HG03378 (cell line): ENCODE results near the gene TNNI3K.

Experiments
- ATAC-seq: cut with Tn5 transposase; IDR thresholded peaks from one replicate; pipeline ENCODE4 v1.9.1; 2021; ENCODE audit warnings: mild to moderate bottlenecking, moderate library complexity; ENCODE audit not compliant: unreplicated experiment

TNNI3K gene

GRCh38 chr1:74286414-74286813 is 51.2 kb downstream of the TNNI3K start:
- ATAC-seq: no peak

DNA sequence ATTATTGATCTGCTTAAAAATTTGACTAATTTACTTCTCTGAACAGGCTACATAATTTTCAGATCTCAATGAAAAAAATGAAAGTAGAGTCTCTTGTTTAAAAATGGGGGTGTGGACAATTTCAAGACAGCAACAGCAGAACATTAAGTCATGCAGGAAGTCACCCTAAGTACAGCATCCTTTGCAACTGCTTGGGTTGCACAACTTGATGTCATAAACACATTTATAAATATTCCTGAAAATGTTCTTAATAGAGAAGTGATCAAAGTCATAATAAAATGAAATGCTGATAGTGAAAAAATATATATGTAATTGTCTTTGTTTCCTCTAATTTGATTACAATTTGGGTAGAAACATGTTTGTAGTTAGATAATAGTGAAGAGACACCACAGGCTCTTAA is 79.3 kb downstream of the TNNI3K start:
- ATAC-seq: no peak

DNA sequence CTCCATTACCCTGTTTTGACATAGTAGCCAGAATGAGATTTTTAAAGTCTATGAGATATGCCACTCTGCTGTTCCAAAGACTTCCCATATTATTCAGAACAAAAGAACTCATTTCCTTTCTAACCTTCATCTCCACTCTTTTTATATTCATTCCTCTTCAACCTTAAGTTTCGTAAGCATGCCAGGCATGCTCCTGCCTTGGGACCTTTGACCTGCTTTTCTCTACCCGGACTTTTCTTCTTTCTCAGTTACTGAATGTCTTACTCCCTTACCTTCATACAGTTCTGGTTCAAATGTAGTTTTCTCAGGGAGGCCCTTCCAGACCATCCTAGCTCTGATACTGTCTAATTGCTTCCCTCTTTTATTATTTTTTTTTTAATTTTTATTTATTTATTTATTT is 81.1 kb downstream of the TNNI3K start:
- no peak for ATAC-seq

GRCh38 chr1:74317663-74318062 is 82.5 kb downstream of the TNNI3K start:
- no peak for ATAC-seq

DNA sequence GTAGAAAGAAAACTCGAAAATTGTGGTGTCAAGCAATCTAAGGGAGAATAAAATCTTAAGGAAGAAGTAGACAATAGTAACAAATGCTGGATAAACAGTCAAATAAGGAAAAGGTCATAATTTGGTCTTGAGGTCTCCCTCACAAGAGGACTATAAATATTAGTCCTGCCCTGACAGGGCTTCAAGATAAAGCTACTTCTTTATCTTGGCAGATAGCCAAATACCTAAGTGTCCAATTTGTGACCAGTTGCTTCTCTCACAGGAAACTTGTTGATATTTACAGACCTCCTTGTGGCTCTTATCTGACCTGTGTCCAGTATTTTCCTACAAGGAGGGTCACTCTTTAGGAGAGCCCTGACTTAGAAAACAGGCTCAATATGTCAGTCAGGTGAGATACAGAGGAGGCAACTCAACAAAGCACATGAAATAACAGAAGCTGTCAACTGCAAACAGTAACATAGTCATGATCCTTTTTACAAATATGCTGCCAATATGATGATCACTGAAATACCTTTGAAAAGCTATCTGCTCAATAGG is 88.8 kb downstream of the TNNI3K start:
- no peak for ATAC-seq

- no peak for ATAC-seq
Measured at GRCh38 chr1:74324684-74325448, 89.7 kb downstream of the TNNI3K start.

GRCh38 chr1:74328851-74329250 is 93.7 kb downstream of the TNNI3K start:
- no peak for ATAC-seq

DNA sequence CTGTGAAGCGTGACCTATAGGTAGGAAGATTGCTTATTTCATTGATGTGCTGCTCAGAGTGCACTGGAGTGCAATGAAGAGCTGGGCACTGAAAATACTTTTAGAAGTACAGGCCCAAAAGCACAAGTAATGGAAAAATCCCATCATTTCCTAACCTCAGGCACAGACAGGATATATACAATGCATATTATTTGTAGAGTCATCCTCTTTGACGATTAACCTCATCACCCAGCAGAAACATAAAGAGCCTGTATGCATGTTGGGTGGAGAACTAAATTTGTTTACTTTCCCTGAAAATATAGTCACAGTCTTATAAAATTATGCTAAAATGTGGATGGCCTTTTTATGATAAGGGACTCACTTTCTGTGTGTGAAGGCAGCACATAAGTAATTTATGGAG is 98.1 kb downstream of the TNNI3K start:
- ATAC-seq: no peak

DNA sequence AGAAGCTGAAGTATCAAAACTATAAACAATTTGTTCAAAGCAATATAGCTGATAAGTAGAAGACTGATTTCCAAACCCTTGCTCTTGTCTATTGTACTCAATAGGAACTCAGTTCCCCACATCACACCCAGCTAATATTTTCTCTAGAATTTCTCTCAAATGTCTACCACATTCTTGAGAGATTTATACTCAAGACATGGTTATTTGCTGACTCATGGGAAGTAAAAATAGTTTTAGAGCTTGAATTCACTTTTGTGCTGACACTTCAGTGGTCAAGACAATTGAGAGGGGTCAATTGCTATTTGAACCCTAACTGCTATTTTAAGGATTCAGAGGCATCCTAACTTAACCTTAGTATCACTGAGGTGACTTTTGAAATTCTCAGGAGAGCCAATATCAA is 99.0 kb downstream of the TNNI3K start:
- ATAC-seq: no peak

- no peak for ATAC-seq
Measured at GRCh38 chr1:74340656-74341055, 105.5 kb downstream of the TNNI3K start.

GRCh38 chr1:74341702-74342339 is 106.6 kb downstream of the TNNI3K start:
- ATAC-seq: no peak

DNA sequence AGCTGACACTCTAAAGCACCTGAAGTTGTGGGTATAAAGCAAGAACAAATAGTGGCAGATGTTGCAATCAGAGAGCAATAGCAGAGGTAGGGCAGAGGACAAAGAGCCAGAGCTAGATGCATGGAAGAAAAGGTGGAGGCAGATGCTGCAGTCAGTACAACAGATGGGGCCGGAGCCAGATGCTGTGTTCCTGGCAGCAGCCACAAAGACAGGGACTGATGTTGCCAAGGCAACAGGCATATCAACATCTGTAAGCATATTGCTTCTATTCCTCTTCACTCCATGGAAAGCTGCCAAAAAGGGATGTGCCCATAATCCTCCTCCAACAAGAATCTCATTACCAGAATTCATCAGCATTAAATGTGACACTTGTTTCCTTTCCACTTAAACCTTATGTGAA is 108.0 kb downstream of the TNNI3K start:
- ATAC-seq: no peak

DNA sequence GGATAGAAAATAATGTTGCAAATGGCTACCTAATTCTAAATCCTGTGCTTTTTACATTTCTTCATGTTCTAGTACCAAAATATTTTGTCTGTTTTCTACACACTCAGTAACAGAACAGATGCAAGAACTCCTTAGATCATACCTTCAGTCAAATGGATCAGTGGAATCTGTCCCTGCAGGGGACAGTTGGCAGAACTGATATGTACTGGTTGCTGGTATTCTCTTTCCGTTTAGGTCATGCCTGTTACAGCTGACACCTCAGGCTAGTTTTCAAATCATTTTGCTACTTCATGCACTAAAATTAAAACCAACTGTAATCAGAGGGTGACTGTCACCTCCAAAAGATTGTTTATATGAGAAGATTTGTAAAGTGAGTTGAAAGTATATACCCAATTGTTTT is 109.2 kb downstream of the TNNI3K start:
- no peak for ATAC-seq

GRCh38 chr1:74356493-74356892 is 121.3 kb downstream of the TNNI3K start:
- ATAC-seq: no peak

DNA sequence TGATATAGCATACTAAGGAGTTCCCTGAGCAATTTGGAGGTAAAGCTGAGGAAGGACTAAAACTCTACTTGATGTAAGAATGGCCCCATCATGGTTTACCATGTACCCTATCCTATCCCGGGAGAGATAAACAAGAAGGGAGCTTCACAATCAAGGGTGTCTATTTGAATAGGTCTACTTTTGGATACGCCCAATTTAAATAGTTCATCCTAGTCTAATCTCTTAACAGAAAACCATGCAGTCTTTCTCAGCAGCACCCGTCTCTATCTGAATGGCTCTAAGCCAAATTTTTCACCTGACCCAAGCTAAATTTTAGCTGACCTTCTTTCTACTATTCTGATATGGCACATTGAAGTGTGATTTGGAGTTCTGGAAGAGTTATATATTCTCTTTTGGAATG is 122.0 kb downstream of the TNNI3K start:
- ATAC-seq: no peak

DNA sequence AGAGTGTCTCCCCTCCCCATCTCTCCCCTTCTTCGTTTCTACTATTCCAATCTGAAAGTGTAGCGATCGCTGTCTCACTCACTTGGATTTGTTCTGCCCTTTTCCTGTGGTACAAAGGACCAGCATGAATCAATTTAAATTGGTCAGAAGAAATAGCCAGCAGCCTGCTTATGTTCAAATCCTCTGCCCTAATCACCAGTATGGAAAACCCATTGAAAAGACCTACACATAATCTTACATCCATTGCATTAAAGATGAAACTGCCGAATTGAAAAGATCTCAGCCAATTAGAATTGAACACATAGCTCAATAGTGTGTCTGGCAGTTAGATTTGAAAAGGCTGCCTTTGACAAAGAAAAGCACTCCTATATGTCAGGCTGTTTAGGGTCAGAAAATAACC is 122.6 kb downstream of the TNNI3K start:
- ATAC-seq: no peak

GRCh38 chr1:74362691-74363090 is 127.5 kb downstream of the TNNI3K start:
- no peak for ATAC-seq

- no peak for ATAC-seq
Measured at GRCh38 chr1:74363220-74363619, 128.0 kb downstream of the TNNI3K start.

GRCh38 chr1:74367175-74367813 is 132.1 kb downstream of the TNNI3K start:
- ATAC-seq: no peak

DNA sequence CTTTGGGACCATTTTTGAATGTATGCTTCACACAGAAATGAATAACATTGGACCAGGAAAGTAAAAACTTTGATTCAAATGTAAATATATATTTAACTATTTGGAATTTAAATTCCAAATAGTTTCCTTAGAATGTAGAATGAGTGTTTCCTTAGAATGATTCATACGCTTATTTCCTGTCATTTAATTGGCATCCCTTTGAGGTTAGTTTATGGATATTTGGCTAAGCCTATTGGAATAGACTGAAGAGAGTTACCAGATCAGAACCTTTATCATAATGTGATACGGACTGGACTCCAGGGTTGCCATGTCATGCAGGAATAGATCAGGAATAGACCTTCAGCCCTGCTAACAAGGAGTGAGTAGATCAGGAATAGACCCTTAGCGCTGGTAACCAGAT is 133.1 kb downstream of the TNNI3K start:
- no peak for ATAC-seq

- no peak for ATAC-seq
Measured at GRCh38 chr1:74375376-74375775, 140.2 kb downstream of the TNNI3K start.

DNA sequence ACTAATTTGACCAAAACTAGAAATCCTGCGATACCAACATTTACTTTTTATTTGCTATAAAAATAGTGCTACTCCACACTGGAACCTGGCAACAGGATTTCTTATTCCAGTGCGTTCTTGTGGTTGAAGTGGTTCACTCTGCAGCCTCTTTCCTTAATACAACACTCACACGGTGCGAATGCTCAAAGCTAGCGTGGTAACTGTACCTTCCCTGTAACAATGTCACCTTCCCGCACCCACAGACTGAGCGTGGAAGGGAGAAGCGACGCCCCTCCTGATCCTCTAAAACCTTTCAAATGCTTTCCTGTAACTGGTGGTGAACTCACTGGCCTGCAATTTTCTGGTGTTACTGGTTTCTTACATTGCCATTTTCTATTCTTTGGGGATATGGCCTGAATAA is 145.1 kb downstream of the TNNI3K start:
- no peak for ATAC-seq
